Cardiac muscle cell (in vitro differentiated cells and primary cell): Measurements from ENCODE around the gene ACOD1. TPM values are rescaled to one million over a fixed set of nuclear protein-coding genes. Genes with fewer than 3 reads are reported as not detected.
A peak's percentile ranks its signal among the peaks of the same experiment; 100 is the strongest.

Source experiments
- DNase-seq, 2 donors: peaks; one replicate each; pipeline versions ENCODE4 v3.0.0 to v3.0.0-alpha.2; 2010 to 2017; ENCODE audit warnings: low read depth in 1 of 2, low spot score in 1 of 2
- H3K27ac ChIP-seq: fragments of 200-600 bp; sonication (generic); 2 replicates; pipeline ENCODE4 v1.5.1; 2016
- H3K27me3 ChIP-seq: fragments of 200-600 bp; sonication (generic); 2 replicates; pipeline ENCODE4 v1.6.0; 2016; ENCODE audit warnings: control low read depth
- H3K36me3 ChIP-seq: fragments of 200-600 bp; sonication (generic); 2 replicates; pipeline ENCODE4 v1.5.1; 2016; ENCODE audit warnings: control low read depth
- H3K4me1 ChIP-seq: fragments of 200-600 bp; sonication (generic); 2 replicates; pipeline ENCODE4 v1.8.1; 2017; ENCODE audit warnings: low read depth, mild to moderate bottlenecking, mixed run types
- H3K4me3 ChIP-seq: fragments of 200-600 bp; sonication (generic); 2 replicates; pipeline ENCODE4 v1.5.1; 2016; ENCODE audit warnings: mild to moderate bottlenecking
- H3K9me3 ChIP-seq: fragments of 200-600 bp; sonication (generic); 2 replicates; pipeline ENCODE4 v1.5.1; 2017; ENCODE audit warnings: low read depth, mild to moderate bottlenecking, control low read depth
- polyA plus RNA-seq: library from polyadenylated mRNA; unstranded; fragments of >200 nt; fragmentation: Nextera tagmentation; extraction: Ambion mirVana; gene quantifications from 2 replicates; pipeline ENCODE4 v1.2.1, GENCODE V29; 2016
- total RNA-seq: library from RNA; depleted of rRNA; stranded (reverse); fragments of >200 nt; gene quantifications from 2 replicates; pipeline ENCODE4 v1.2.3, GENCODE V29; 2016
- TF ChIP-seq, protein P1 (sequence below): IDR thresholded peaks from 2 replicates; pipeline ENCODE4 v1.5.1; 2012; ENCODE audit warnings: low read depth, mild to moderate bottlenecking, low read length

ACOD1 gene
- total and polyA plus RNA-seq, 2 experiments from 2014 or later: not detected

DNA sequence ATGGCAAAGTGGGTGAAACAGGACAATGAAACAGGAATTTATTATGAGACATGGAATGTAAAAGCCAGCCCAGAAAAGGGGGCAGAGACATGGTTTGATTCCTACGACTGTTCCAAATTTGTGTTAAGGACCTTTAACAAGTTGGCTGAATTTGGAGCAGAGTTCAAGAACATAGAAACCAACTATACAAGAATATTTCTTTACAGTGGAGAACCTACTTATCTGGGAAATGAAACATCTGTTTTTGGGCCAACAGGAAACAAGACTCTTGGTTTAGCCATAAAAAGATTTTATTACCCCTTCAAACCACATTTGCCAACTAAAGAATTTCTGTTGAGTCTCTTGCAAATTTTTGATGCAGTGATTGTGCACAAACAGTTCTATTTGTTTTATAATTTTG lies 52.2 kb downstream of the ACOD1 start:
- TF ChIP-seq, protein P1, sequence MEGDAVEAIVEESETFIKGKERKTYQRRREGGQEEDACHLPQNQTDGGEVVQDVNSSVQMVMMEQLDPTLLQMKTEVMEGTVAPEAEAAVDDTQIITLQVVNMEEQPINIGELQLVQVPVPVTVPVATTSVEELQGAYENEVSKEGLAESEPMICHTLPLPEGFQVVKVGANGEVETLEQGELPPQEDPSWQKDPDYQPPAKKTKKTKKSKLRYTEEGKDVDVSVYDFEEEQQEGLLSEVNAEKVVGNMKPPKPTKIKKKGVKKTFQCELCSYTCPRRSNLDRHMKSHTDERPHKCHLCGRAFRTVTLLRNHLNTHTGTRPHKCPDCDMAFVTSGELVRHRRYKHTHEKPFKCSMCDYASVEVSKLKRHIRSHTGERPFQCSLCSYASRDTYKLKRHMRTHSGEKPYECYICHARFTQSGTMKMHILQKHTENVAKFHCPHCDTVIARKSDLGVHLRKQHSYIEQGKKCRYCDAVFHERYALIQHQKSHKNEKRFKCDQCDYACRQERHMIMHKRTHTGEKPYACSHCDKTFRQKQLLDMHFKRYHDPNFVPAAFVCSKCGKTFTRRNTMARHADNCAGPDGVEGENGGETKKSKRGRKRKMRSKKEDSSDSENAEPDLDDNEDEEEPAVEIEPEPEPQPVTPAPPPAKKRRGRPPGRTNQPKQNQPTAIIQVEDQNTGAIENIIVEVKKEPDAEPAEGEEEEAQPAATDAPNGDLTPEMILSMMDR: no peak
- no peaks in the 10 kb centered on the region for H3K9me3 ChIP-seq
- peak in 1 of 2 donors; percentile 72 for DNase-seq
- peaks cover 13% of the 10 kb centered on the region for H3K4me1 ChIP-seq
- H3K4me3 ChIP-seq: no peak overlapping the region
- no peak overlapping the region for H3K27ac ChIP-seq
- H3K27me3 ChIP-seq: no peaks in the 10 kb centered on the region
- peaks cover 21% of the 10 kb centered on the region for H3K36me3 ChIP-seq

DNA sequence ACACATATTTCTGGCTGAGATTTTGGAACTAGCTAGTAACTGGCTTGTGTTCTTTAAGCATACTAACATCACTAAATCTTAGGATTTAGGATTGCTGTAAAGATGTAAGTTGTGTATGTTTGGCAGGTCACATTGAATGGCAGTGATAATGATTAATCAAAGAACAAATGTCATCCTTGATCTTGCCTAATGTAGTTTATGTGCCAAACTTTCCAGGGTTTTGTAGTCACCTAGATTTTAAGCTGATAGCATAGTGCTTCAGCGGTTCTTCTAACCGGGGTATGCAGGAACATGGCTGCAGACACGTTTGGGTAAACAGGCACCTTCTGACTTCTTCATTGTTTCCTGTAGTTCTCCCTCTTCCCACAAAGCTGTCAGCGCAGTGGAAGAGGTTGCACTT lies 53.2 kb downstream of the ACOD1 start:
- H3K4me1 ChIP-seq: peaks cover 13% of the 10 kb centered on the region
- TF ChIP-seq, protein P1: no peak
- H3K4me3 ChIP-seq: no peak overlapping the region

DNA sequence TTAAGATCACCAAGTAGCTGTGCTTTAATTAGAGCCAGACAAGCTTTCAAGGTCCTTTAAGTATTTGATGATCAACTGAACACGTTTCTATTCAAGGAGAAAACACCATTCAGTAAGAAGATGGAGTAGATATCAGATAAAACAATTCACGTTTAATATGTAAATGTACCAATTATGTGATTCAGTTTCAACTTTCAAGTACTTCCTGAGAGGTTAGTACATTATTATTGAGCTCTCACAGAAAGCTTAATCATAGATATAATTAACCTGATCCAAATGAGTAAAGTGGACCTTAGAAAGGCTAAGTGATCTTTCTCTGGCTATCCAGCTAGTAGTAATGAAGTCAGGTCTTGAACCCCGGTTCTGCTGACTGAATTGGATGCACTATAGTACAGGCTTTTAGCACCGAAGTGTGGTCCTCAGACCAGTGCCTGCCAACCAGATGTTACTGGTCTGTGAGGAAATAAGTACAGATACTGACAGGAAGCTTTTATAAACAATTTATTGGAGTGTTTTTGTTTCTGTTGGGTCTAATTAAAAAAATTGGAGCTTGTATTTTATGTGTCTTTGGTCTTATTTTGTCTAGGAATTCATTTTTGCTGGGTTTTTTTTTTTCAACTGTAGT lies 53.8 kb downstream of the ACOD1 start:
- Histone ChIP-seq H3K4me3 (no peak overlapping the region), H3K36me3 (peaks cover 24% of the 10 kb centered on the region), H3K9me3 (no peaks in the 10 kb centered on the region), H3K27ac (peak overlapping the region; percentile 38), H3K27me3 (no peaks in the 10 kb centered on the region), H3K4me1 (peaks cover 13% of the 10 kb centered on the region)
- TF ChIP-seq, protein P1: no peak
- no peak for DNase-seq

More for the DNA sequence above, 53.2 kb downstream of the ACOD1 start:
- H3K27me3 ChIP-seq: no peaks in the 10 kb centered on the region
- H3K27ac ChIP-seq: peak overlapping the region; percentile 38
- H3K36me3 ChIP-seq: peaks cover 24% of the 10 kb centered on the region
- H3K9me3 ChIP-seq: no peaks in the 10 kb centered on the region
- DNase-seq: peak in 1 of 2 donors; percentile 18

DNA sequence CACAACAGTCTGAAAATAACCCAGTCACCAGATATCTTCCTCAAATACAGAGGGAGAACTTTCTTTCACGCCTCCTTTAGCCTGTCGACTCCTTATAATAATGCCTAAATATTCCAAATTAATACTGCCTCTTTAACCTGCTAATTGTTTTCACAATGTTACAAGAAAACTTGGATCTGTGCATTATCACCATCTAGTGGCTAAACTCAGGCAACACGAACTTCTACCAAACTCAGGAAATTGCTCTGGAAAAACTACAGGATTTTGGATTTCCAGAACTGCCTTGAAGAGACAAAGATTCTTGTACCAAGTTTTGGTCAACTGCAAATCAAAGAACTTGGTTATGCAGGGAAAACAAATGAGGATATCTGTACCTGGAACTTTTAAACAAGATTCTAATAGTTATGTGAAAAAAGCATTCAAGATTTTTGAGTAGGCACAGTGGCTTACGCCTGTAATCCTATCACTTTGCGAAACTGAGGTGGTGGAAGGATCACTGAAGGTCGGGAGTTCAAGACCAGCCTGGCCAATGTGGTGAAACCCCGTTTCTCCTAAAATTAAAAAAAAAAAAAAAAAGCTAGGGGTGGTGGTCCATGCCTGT lies 54.4 kb downstream of the ACOD1 start:
- Histone ChIP-seq H3K9me3 (no peaks in the 10 kb centered on the region), H3K36me3 (peaks cover 22% of the 10 kb centered on the region), H3K27ac (no peak overlapping the region), H3K27me3 (no peaks in the 10 kb centered on the region), H3K4me3 (no peak overlapping the region), H3K4me1 (peaks cover 13% of the 10 kb centered on the region)
- TF ChIP-seq, protein P1: peak; percentile 76
- peak; percentile 28 to 61 for DNase-seq

Other genes with a start within 250 kb of the ACOD1 start
- gene KCTD12, start 62.1 kb upstream of the ACOD1 start, total RNA-seq: 194 and 242 TPM in 2 replicates
- gene KCTD12, start 62.1 kb upstream of the ACOD1 start, polyA plus RNA-seq: 40.0 and 40.8 TPM in 2 replicates
- gene CLN5, start 43.6 kb downstream of the ACOD1 start, total RNA-seq: 11.1 and 18.6 TPM in 2 replicates
- 22.9 and 26.5 TPM in 2 replicates for gene CLN5, start 43.6 kb downstream of the ACOD1 start, polyA plus RNA-seq
- 25.0 and 29.4 TPM in 2 replicates for gene FBXL3, start 78.6 kb downstream of the ACOD1 start, total RNA-seq
- 9.3 and 14.8 TPM in 2 replicates for gene FBXL3, start 78.6 kb downstream of the ACOD1 start, polyA plus RNA-seq